Fibroblast of lung (primary cell): ENCODE measurements around the gene ZDHHC6. TPM values are rescaled to one million over a fixed set of nuclear protein-coding genes. Genes with fewer than 3 reads are reported as not detected.

ENCODE experiments used
- DNase-seq, 2 donors: peaks; one replicate each; pipeline versions ENCODE4 v3.0.0 to v3.0.0-alpha.2; 2010; ENCODE audit warnings: low read depth in 2 of 2
- H2AFZ ChIP-seq: 2 replicates; pipeline ENCODE4 v1.5.1; 2012; ENCODE audit warnings: low read length, control low read depth, inconsistent platforms
- H3K27ac ChIP-seq: 2 replicates; pipeline ENCODE4 v1.5.1; 2011; ENCODE audit warnings: low read length, control low read depth; ENCODE audit not compliant: insufficient read depth
- H3K27me3 ChIP-seq: 2 replicates; pipeline ENCODE4 v1.5.1; 2011; ENCODE audit warnings: mild to moderate bottlenecking, low read length; ENCODE audit not compliant: control insufficient read depth, insufficient read depth
- H3K36me3 ChIP-seq: 2 replicates; pipeline ENCODE4 v1.5.1; 2011; ENCODE audit warnings: low read length; ENCODE audit not compliant: control insufficient read depth, insufficient read depth
- H3K4me1 ChIP-seq: 2 replicates; pipeline ENCODE4 v1.5.1; 2011; ENCODE audit warnings: low read length; ENCODE audit not compliant: control insufficient read depth, insufficient read depth; ENCODE audit errors: extremely low read depth
- H3K4me2 ChIP-seq: 2 replicates; pipeline ENCODE4 v1.5.1; 2011; ENCODE audit warnings: low read length, control low read depth; ENCODE audit not compliant: insufficient read depth; ENCODE audit errors: extremely low read depth
- H3K4me3 ChIP-seq, 4 experiments: fragments of 200-600 bp in 1 of 4; sonication (generic) in 1 of 4; replicated peaks in 1 of 4; 2 replicates each; pipeline ENCODE4 v1.5.1; 2011 to 2016; ENCODE audit warnings: low read length in 4 of 4, low read depth in 3 of 4, mild to moderate bottlenecking in 3 of 4, control low read depth in 2 of 4, inconsistent platforms in 1 of 4, mixed read lengths in 1 of 4; ENCODE audit not compliant: insufficient read depth in 1 of 4; ENCODE audit errors: control extremely low read depth in 1 of 4
- H3K79me2 ChIP-seq: 2 replicates; pipeline ENCODE4 v1.5.1; 2012; ENCODE audit warnings: mild to moderate bottlenecking, low read length, inconsistent platforms; ENCODE audit not compliant: control insufficient read depth, insufficient read depth
- H3K9ac ChIP-seq: 2 replicates; pipeline ENCODE4 v1.5.1; 2011; ENCODE audit warnings: mild to moderate bottlenecking, low read length, control low read depth; ENCODE audit not compliant: insufficient read depth
- H3K9me3 ChIP-seq: 2 replicates; pipeline ENCODE4 v1.5.1; 2012; ENCODE audit warnings: low read depth, low read length; ENCODE audit not compliant: control insufficient read depth, insufficient read depth
- H4K20me1 ChIP-seq: 2 replicates; pipeline ENCODE4 v1.5.1; 2011; ENCODE audit warnings: low read length; ENCODE audit not compliant: control insufficient read depth, insufficient read depth; ENCODE audit errors: extremely low read depth
- CTCF ChIP-seq, 2 donors: IDR thresholded peaks in 1 of 2; conservative IDR thresholded peaks in 1 of 2; 1 replicate in 1 of 2; 2 replicates in 1 of 2; pipeline ENCODE4 v1.5.1; 2011 to 2012; ENCODE audit warnings: low read length in 2 of 2, control low read depth in 1 of 2, inconsistent platforms in 1 of 2, low read depth in 1 of 2, mild to moderate bottlenecking in 1 of 2
- EZH2 ChIP-seq: IDR thresholded peaks from 2 replicates; pipeline ENCODE4 v1.5.1; 2012; ENCODE audit warnings: low read length, control low read depth, mild to moderate bottlenecking; ENCODE audit errors: missing control alignments
- polyA plus RNA-seq, 2 donors: library from polyadenylated mRNA; depleted of rRNA in 1 of 2; stranded (reverse) in 1 of 2; unstranded in 1 of 2; fragments of >200 nt; gene quantifications; 2 replicates each; pipeline ENCODE4 v1.2.1, GENCODE V29; 2011 to 2012; ENCODE audit warnings: missing spikeins in 1 of 2
- total RNA-seq: library from RNA; depleted of rRNA; stranded (reverse); fragments of >200 nt; gene quantifications from 2 replicates; pipeline ENCODE4 v1.2.1, GENCODE V29; 2014

The ZDHHC6 gene
- total and polyA plus RNA-seq, 2 donors (not counting 1 experiment from before 2014, with no cell fraction given) = 29.9 to 37.8 TPM

GRCh38 chr10:112446055-112446854, 459 bp downstream of the ZDHHC6 start:
- Histone ChIP-seq H3K9me3 (no peaks in the 10 kb centered on the region), H3K9ac (peak overlapping the region; percentile 81), H3K4me1 (peaks cover 3% of the 10 kb centered on the region), H3K4me3 (peak overlapping the region; percentile 83 to 99 (median 97)), H4K20me1 (no peaks in the 10 kb centered on the region), H3K27me3 (no peaks in the 10 kb centered on the region), H3K79me2 (peaks cover 40% of the 10 kb centered on the region), H3K27ac (peak overlapping the region; percentile 96), H3K36me3 (peaks cover 3% of the 10 kb centered on the region), H2AFZ (peak overlapping the region; percentile 95), H3K4me2 (peak overlapping the region; percentile 96)
- TF ChIP-seq CTCF (conservative IDR thresholded peaks at IDR 0.05 in 1 of 2, IDR thresholded peaks at IDR 0.05 in 1 of 2; ENCODE audit: low read depth in 1 of 2, low read length in 2 of 2) (no peak), EZH2 (no peak)
- DNase-seq = peak; percentile 17 to 37

GRCh38 chr10:112442063-112442462, 4.7 kb downstream of the ZDHHC6 start:
- no peak overlapping the region for H2AFZ ChIP-seq
- H3K36me3 ChIP-seq = peaks cover 12% of the 10 kb centered on the region

DNA sequence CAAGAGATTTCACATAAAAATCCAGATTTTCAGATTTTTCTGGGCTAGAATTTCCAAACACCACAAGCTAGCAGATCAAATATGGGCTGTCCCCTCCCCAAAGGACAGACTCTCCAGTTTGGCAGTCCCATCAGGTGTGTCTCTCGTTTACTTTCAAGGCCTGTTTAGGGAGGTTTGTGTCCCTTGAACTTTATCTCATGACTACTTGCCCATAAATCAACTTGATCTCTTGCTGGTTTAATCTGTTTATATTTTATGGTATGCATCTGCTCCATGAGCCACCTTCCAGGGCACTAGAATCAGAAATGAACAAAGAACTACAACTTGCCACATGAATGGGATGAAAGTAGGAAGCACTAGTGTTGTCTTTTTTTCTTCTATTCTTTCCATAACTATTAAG, 5.2 kb downstream of the ZDHHC6 start:
- Histone ChIP-seq H2AFZ (no peak overlapping the region), H4K20me1 (no peaks in the 10 kb centered on the region), H3K4me1 (no peaks in the 10 kb centered on the region), H3K4me2 (no peak overlapping the region), H3K9ac (no peak overlapping the region), H3K4me3 (no peak overlapping the region), H3K36me3 (peaks cover 12% of the 10 kb centered on the region), H3K27ac (no peak overlapping the region), H3K79me2 (peaks cover 16% of the 10 kb centered on the region), H3K9me3 (no peaks in the 10 kb centered on the region), H3K27me3 (no peaks in the 10 kb centered on the region)
- no peak for TF ChIP-seq CTCF (conservative IDR thresholded peaks at IDR 0.05 in 1 of 2, IDR thresholded peaks at IDR 0.05 in 1 of 2; ENCODE audit: low read depth in 1 of 2, low read length in 2 of 2)
- TF ChIP-seq EZH2 = no peak
- no peak for DNase-seq

More at GRCh38 chr10:112442063-112442462, 4.7 kb downstream of the ZDHHC6 start:
- no peak for TF ChIP-seq CTCF (conservative IDR thresholded peaks at IDR 0.05 in 1 of 2, IDR thresholded peaks at IDR 0.05 in 1 of 2; ENCODE audit: low read depth in 1 of 2, low read length in 2 of 2)
- no peak for TF ChIP-seq EZH2
- Histone ChIP-seq H4K20me1 (no peaks in the 10 kb centered on the region), H3K79me2 (peaks cover 18% of the 10 kb centered on the region), H3K27me3 (no peaks in the 10 kb centered on the region), H3K9me3 (no peaks in the 10 kb centered on the region), H3K27ac (no peak overlapping the region), H3K4me2 (no peak overlapping the region), H3K4me3 (no peak overlapping the region), H3K9ac (no peak overlapping the region), H3K4me1 (no peaks in the 10 kb centered on the region)
- no peak for DNase-seq
